ENCODE data around the gene INVS.
"Not testable (repeated sequence)": the region's sequence is repeated elsewhere in the genome, so short reads cannot be mapped to it uniquely, and the experiment has no call there.

INVS gene

DNA sequence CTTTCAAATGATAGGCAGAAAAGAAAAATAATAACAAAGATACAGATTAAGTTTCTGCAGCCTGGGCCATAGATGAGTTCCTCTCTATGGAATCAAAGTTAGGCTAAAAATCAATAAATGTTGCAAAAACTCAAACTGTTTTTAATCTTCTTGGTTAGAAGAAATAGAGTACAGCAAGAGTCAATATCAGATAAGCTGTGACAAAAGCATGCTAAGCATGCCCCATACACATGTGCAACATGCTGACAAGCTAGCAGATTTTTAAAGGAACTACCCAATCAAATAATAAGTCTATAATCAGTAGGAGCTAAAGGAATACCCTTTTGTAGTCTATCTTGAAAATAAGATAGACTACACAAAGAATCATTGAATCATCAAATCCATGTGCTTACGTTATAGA lies 7.0 kb upstream of the INVS start:
- Mint-ChIP-seq H3K9me3 (no peaks in the 10 kb centered on the region), H3K27me3 (no peaks in the 10 kb centered on the region), H3K4me3 (no peak overlapping the region), H3K36me3 (ENCODE audit: low read depth) (peaks cover 8% of the 10 kb centered on the region), H3K4me1 (ENCODE audit: low read depth) (peaks cover 77% of the 10 kb centered on the region), H3K27ac (no peak overlapping the region)
- no peak for DNase-seq

GRCh38 chr9:100094411-100094810 lies 4.6 kb upstream of the INVS start:
- H3K4me3 Mint-ChIP-seq, H3K27ac Mint-ChIP-seq: not testable (repeated sequence)
- peaks cover 20% of the 10 kb centered on the region for H3K36me3 Mint-ChIP-seq (ENCODE audit: low read depth)

GRCh38 chr9:100096378-100096916 lies 2.6 kb upstream of the INVS start:
- H3K9me3 Mint-ChIP-seq: no peaks in the 10 kb centered on the region
- peaks cover 22% of the 10 kb centered on the region for H3K36me3 Mint-ChIP-seq (ENCODE audit: low read depth)
- peaks cover 60% of the 10 kb centered on the region for H3K4me1 Mint-ChIP-seq (ENCODE audit: low read depth)
- no peak for DNase-seq
- H3K27ac Mint-ChIP-seq: no peak overlapping the region
- H3K27me3 Mint-ChIP-seq: no peaks in the 10 kb centered on the region
- H3K4me3 Mint-ChIP-seq: peak overlapping the region; percentile 5

More at GRCh38 chr9:100094411-100094810, 4.6 kb upstream of the INVS start:
- peaks cover 66% of the 10 kb centered on the region for H3K4me1 Mint-ChIP-seq (ENCODE audit: low read depth)
- H3K27me3 Mint-ChIP-seq, H3K9me3 Mint-ChIP-seq, DNase-seq: not testable (repeated sequence)

DNA sequence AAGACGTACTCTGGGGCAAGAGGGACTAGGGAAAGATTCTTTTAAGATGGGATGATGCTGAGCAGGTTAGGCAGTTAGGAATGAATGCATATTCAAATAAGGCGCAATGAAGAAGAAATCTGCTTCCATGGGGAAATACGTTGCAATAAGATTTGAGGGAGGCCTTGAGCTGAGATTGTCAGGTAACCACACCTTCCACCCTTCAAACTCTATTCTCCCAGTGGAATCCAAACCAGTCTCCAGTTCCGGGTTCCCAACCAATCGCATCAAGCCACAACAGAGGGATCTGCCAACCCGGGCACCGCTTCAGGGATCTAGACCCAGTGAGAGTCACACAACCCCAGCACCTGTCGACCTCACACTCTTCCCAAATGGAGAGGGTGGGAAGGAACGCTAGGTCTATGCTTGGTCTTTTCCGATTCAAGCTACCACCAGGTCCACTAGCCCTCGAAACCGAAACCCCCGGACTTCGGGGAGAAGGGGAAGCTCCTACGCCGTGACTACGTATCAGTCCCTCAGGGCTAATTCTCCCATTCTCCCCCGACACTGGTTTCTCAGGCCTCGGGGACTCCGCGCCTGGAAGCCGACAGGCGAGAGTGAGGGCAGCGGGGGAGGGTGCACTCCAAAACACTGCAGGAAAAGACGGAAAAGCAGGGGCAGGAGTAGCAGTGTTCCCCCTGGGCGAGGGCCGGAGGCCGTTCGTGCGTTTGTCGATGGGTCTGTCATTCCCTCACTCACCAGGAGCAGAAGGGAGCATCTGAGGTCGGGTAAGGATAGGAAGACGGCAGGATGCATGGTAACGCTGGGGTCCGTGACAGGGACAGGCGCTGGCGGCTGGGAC lies 777 bp upstream of the INVS start:
- H3K4me1 Mint-ChIP-seq (ENCODE audit: low read depth): peaks cover 45% of the 10 kb centered on the region
- DNase-seq: peak; percentile 35
- H3K27ac Mint-ChIP-seq: peak overlapping the region; percentile 98
- peak overlapping the region; percentile 100 for H3K4me3 Mint-ChIP-seq
- H3K27me3 Mint-ChIP-seq: no peaks in the 10 kb centered on the region
- H3K9me3 Mint-ChIP-seq: no peaks in the 10 kb centered on the region
- peaks cover 30% of the 10 kb centered on the region for H3K36me3 Mint-ChIP-seq (ENCODE audit: low read depth)

GRCh38 chr9:100099722-100100042 lies 639 bp downstream of the INVS start:
- H3K36me3 Mint-ChIP-seq (ENCODE audit: low read depth): peaks cover 37% of the 10 kb centered on the region
- peak overlapping the region; percentile 100 for H3K4me3 Mint-ChIP-seq
- DNase-seq: no peak
- H3K9me3 Mint-ChIP-seq: no peaks in the 10 kb centered on the region
- peak overlapping the region; percentile 98 for H3K27ac Mint-ChIP-seq
- peaks cover 41% of the 10 kb centered on the region for H3K4me1 Mint-ChIP-seq (ENCODE audit: low read depth)
- no peaks in the 10 kb centered on the region for H3K27me3 Mint-ChIP-seq

- H3K4me1 Mint-ChIP-seq (ENCODE audit: low read depth): peaks cover 37% of the 10 kb centered on the region
- peak overlapping the region; percentile 100 for H3K4me3 Mint-ChIP-seq
- DNase-seq: no peak
- peaks cover 39% of the 10 kb centered on the region for H3K36me3 Mint-ChIP-seq (ENCODE audit: low read depth)
- H3K9me3 Mint-ChIP-seq: no peaks in the 10 kb centered on the region
- peak overlapping the region; percentile 98 for H3K27ac Mint-ChIP-seq
- no peaks in the 10 kb centered on the region for H3K27me3 Mint-ChIP-seq
Observed at GRCh38 chr9:100100146-100100667, 1.2 kb downstream of the INVS start.

- Mint-ChIP-seq H3K27me3 (no peaks in the 10 kb centered on the region), H3K4me3 (no peak overlapping the region), H3K4me1 (ENCODE audit: low read depth) (peaks cover 25% of the 10 kb centered on the region)
Observed at GRCh38 chr9:100101608-100102007, 2.6 kb downstream of the INVS start.

DNA sequence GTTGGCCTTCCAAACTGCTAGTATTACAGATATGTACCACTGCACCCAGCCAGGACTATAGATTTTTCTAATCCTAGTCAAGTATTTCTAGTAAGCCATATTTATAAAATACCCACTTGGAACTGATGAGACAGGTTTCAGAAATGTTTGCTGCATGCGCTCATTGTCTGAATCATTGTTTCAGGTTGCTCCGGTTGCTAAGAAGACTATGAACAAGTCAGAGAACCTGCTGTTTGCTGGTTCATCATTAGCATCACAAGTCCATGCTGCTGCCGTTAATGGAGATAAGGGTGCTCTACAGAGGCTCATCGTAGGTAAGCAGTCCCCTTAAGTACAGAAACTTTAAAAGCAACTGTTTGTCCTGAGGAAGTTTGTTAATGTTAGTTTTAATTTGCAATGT lies 5.3 kb downstream of the INVS start:
- peaks cover 37% of the 10 kb centered on the region for H3K36me3 Mint-ChIP-seq (ENCODE audit: low read depth)
- no peaks in the 10 kb centered on the region for H3K27me3 Mint-ChIP-seq
- no peak overlapping the region for H3K4me3 Mint-ChIP-seq
- no peaks in the 10 kb centered on the region for H3K9me3 Mint-ChIP-seq
- DNase-seq: no peak
- H3K4me1 Mint-ChIP-seq (ENCODE audit: low read depth): peaks cover 17% of the 10 kb centered on the region
- H3K27ac Mint-ChIP-seq: peak overlapping the region; percentile 71

More at GRCh38 chr9:100101608-100102007, 2.6 kb downstream of the INVS start:
- no peak overlapping the region for H3K27ac Mint-ChIP-seq
- H3K36me3 Mint-ChIP-seq (ENCODE audit: low read depth): peaks cover 37% of the 10 kb centered on the region
- no peaks in the 10 kb centered on the region for H3K9me3 Mint-ChIP-seq
- no peak for DNase-seq

DNA sequence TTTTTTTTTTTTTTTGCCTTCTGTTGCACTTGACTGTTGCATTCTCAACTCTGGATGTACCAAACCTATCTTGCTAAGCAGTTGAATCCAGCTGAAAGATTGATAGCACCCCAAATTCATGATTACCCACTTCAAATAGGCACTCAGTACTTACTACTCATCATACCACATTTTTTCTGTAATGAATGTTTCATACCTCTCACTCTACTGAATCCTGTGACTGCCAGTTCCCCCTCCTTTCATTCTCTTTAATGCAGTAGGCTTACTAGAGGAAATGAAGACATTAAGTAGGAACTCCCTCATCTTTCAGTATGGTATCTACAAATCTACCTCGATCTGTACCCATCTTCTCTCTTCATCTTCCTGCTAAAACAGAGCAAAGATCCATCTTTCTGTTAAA lies 6.8 kb downstream of the INVS start:
- Mint-ChIP-seq H3K4me1 (ENCODE audit: low read depth) (peaks cover 11% of the 10 kb centered on the region), H3K36me3 (ENCODE audit: low read depth) (peaks cover 41% of the 10 kb centered on the region)

DNA sequence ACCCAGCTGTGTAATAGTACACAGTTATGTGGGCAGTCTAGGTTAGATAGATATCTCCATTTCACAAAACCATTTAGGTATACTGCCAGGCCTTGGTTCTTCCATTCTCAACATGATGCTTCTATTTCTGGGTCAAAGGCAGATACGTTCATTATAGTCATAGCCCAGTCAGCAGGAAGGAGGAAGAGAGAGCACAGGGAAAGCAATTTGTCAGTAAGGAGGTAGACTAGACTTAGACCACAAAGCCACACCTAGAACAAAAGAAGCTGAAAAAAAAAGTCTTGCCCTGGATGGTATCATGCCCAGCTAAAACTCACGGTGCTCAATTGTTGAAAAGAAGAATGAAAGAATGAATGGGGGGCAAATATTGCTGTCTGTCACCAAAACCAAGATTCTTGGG lies 7.6 kb downstream of the INVS start:
- H3K4me3 Mint-ChIP-seq: no peak overlapping the region
- peaks cover 15% of the 10 kb centered on the region for H3K4me1 Mint-ChIP-seq (ENCODE audit: low read depth)
- peaks cover 45% of the 10 kb centered on the region for H3K36me3 Mint-ChIP-seq (ENCODE audit: low read depth)
- DNase-seq: no peak
- no peaks in the 10 kb centered on the region for H3K27me3 Mint-ChIP-seq
- H3K9me3 Mint-ChIP-seq: no peaks in the 10 kb centered on the region
- H3K27ac Mint-ChIP-seq: no peak overlapping the region

More for the DNA sequence above, 6.8 kb downstream of the INVS start:
- H3K27me3 Mint-ChIP-seq: no peaks in the 10 kb centered on the region
- no peak overlapping the region for H3K27ac Mint-ChIP-seq
- H3K4me3 Mint-ChIP-seq: no peak overlapping the region
- no peaks in the 10 kb centered on the region for H3K9me3 Mint-ChIP-seq
- DNase-seq: no peak

DNA sequence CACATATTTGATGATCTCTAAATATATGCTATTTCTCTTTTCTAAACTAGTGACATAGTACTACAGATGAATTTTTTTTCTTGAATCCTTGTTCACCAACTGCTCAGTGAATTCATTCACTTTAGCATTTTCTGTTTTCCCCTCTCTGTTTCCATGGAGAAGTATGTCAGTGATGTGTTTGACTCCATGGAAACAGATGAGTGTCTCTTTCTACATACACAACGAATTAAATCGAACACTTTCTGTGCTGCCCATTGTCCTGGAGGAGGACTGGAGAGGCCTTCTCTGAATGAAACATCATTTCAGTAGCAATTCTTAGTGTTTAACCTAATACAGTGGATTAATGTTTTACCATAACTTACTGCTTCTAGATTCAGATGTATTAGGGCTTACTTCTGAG lies 9.5 kb downstream of the INVS start:
- Mint-ChIP-seq H3K4me1 (ENCODE audit: low read depth) (peaks cover 22% of the 10 kb centered on the region), H3K27ac (no peak overlapping the region), H3K9me3 (no peaks in the 10 kb centered on the region), H3K27me3 (no peaks in the 10 kb centered on the region), H3K4me3 (no peak overlapping the region), H3K36me3 (ENCODE audit: low read depth) (peaks cover 55% of the 10 kb centered on the region)
- DNase-seq: no peak

GRCh38 chr9:100111235-100111634 lies 12.2 kb downstream of the INVS start:
- Mint-ChIP-seq H3K4me3 (no peak overlapping the region), H3K9me3 (no peaks in the 10 kb centered on the region), H3K36me3 (ENCODE audit: low read depth) (peaks cover 61% of the 10 kb centered on the region), H3K4me1 (ENCODE audit: low read depth) (peaks cover 19% of the 10 kb centered on the region), H3K27me3 (no peaks in the 10 kb centered on the region), H3K27ac (no peak overlapping the region)
- DNase-seq: no peak

DNA sequence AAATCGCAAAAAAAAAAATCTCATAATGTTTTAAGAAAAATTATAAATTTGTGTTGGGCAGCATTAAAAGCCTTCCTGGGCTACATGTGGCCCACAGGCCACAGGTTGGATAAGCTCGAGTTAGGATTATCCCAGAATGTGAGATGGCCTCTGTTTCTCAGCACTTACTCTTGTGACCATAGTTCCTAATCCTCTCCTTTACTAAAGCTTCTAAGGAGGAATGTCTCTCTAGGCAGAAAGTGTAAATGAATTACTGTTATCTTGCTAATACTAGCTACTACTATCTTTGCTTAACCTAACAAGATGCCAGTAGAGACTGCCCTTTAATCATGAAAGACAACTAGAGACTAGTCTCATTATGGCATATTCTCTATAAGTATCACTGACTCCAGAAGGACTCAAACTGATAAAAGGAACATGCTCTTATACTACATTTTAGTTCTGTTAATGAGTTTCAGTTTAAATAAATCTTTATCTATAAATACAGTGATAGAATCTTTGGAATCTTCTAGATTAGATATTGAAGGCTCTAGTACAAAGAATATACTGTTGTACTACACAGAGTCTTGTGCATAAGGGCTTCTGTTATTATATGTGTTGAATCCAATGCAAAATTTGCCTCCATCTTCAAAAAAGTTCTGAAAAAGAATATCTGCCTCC lies 13.8 kb downstream of the INVS start:
- DNase-seq: no peak
- Mint-ChIP-seq H3K9me3 (no peaks in the 10 kb centered on the region), H3K4me1 (ENCODE audit: low read depth) (peaks cover 19% of the 10 kb centered on the region), H3K27ac (no peak overlapping the region), H3K27me3 (no peaks in the 10 kb centered on the region), H3K4me3 (no peak overlapping the region), H3K36me3 (ENCODE audit: low read depth) (peaks cover 70% of the 10 kb centered on the region)

- no peaks in the 10 kb centered on the region for H3K27me3 Mint-ChIP-seq
- no peak overlapping the region for H3K27ac Mint-ChIP-seq
- H3K4me1 Mint-ChIP-seq (ENCODE audit: low read depth): peaks cover 35% of the 10 kb centered on the region
- DNase-seq: no peak
- peaks cover 62% of the 10 kb centered on the region for H3K36me3 Mint-ChIP-seq (ENCODE audit: low read depth)
- H3K4me3 Mint-ChIP-seq: no peak overlapping the region
- H3K9me3 Mint-ChIP-seq: no peaks in the 10 kb centered on the region
Observed at GRCh38 chr9:100117316-100117715, 18.3 kb downstream of the INVS start.

DNA sequence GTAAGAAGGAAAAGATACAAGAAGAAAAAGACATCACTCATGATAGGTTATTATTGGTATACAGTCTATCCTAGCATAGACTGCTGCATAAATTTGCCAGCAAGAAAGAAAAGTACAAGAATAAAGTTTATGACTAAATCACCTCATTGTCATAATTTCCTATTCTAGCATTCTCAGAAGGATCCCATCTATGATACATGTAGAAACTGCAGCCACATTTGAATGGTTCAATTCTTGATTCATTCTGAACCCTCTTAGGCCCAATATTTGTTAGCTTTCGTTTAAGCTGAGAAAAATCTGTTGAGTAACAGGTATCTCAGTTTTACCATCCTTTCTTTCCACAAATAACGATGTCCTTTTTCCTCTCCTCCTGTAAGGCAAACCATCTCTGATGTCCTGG lies 21.2 kb downstream of the INVS start:
- peaks cover 26% of the 10 kb centered on the region for H3K4me1 Mint-ChIP-seq (ENCODE audit: low read depth)
- H3K27ac Mint-ChIP-seq: peak overlapping the region; percentile 78
- no peak overlapping the region for H3K4me3 Mint-ChIP-seq
- no peaks in the 10 kb centered on the region for H3K9me3 Mint-ChIP-seq
- DNase-seq: no peak
- H3K36me3 Mint-ChIP-seq (ENCODE audit: low read depth): peaks cover 51% of the 10 kb centered on the region
- no peaks in the 10 kb centered on the region for H3K27me3 Mint-ChIP-seq

Measured in activated T-cell treated with anti-CD3 and anti-CD28 coated beads, Interleukin-2, amount 50 U/mL, for 24 hours (primary cell).